NCI-H446 (cell line): ENCODE measurements around the gene TMCO1.
"Not testable (repeated sequence)": the region's sequence is repeated elsewhere in the genome, so short reads cannot be mapped to it uniquely, and the experiment has no call there.

Experiments used
- DNase-seq, 2 experiments: peaks; one replicate each; lab custom pipeline; 2025; lab: John Stamatoyannopoulos, UW

The TMCO1 gene

GRCh38 chr1:165686971-165687433 is 81.7 kb downstream of the TMCO1 start:
- no peak for DNase-seq

DNA sequence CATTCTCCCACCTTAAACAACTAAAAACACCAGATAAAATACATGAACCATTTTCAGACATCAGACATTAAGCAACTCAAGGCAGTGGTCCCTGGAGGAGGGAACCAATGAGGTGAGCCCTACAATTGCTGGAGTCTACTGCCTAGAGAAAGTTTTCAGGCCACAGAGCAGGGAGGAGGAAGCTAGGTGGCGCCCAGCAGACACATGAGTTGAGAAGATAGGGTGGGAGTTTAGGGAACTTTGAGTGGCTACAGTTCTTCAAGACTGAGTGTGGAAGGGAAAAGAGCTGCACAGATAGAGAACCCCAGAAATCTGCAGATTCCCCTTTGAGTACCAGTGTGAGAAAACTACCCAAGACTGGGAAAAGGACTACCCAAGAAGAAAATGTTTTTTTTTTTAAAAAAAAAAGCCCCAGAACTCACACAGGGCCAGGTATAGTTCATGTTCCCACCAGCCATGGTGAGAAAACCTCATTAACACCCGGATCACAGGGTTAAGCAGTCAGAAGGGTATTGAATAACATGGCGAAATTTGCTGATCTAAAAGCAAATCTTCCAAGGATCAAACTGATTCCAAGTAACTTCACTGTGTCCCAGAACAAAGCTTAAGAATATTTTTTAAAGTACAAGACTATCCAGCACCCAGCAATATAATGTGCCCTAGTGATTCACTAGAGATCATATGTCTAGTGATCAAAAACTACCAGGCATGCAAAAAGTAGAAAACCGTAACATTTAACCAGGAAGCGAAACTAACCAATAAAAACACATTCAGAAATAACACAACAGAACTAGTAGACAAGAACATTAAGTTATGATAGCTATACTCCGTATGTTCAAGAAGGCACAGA is 82.3 kb downstream of the TMCO1 start:
- no peak for DNase-seq

- no peak for DNase-seq
Measured at GRCh38 chr1:165683848-165684485, 84.7 kb downstream of the TMCO1 start.

DNA sequence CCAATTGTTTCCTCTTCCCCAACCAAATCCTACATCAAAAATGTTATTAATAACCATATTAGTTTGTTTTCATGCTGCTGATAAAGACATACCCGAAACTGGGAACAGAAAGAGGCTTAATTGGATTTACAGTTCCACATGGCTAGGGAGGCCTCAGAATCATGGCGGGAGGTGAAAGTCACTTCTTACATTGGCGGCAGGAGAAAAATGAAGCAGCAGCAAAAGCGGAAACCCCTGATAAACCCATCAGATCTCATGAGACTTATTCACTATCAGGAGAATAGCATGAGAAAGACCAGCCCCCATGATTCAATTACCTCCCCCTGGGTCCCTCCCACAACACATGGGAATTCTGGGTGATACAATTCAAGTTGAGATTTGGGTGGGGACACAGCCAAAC is 87.9 kb downstream of the TMCO1 start:
- not testable (repeated sequence) for DNase-seq

GRCh38 chr1:165680303-165680702 is 88.4 kb downstream of the TMCO1 start:
- DNase-seq = no peak

- no peak for DNase-seq
Measured at GRCh38 chr1:165679282-165680036, 89.2 kb downstream of the TMCO1 start.

DNA sequence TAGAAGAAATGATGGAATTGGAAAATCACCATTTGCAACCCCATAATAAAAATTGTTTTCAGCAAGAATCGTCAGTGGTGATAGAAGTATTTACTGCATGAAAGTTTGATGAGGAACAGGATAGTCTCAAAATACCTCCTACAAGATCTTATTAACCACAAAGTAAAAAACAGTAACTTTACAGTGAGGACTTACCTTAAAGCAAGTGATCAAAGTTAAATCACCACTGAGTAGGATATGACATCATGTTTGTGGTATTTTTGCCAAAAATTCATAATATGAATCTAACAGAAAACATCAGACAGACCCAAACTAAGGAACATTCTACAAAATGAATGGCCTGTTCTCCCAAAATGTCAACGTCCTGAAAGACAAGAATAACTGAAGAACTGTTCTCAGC is 90.2 kb downstream of the TMCO1 start:
- no peak for DNase-seq
